ENCODE results near the gene TMEM131.

GRCh38 chr2:97857553-97857952 is 138.2 kb downstream of the TMEM131 start:
- no peak for TF ChIP-seq CTCF (conservative IDR thresholded peaks at IDR 0.05; ENCODE audit: low read depth in 2 of 2)
- no peak for TF ChIP-seq REST (IDR thresholded peaks at IDR 0.05; ENCODE audit: unreplicated experiment)
- no peak for TF ChIP-seq POLR2AphosphoS5 (IDR thresholded peaks at IDR 0.05; ENCODE audit: low read depth)
- no peak for TF ChIP-seq EZH2 (IDR thresholded peaks at IDR 0.05; ENCODE audit: low read depth, unreplicated experiment)
- TF ChIP-seq EZH2phosphoT487 (IDR thresholded peaks at IDR 0.05; ENCODE audit: unreplicated experiment), result no peak
- no peak for TF ChIP-seq NANOG (IDR thresholded peaks at IDR 0.05; ENCODE audit: borderline replicate concordance)
- no peak for TF ChIP-seq ETS1 (IDR thresholded peaks at IDR 0.05)
- TF ChIP-seq CREB1 (CRISPR knock-in tag; IDR thresholded peaks at IDR 0.05; ENCODE audit: low read depth), result no peak
